Measurements from ENCODE around the gene INTS4.
"Not testable (repeated sequence)": the region's sequence is repeated elsewhere in the genome, so short reads cannot be mapped to it uniquely, and the experiment has no call there.

INTS4 gene

GRCh38 chr11:77994434-77995362 is at the start of gene INTS4:
INTS4 (minus strand) TSS chr11:77994668; CDS start chr11:77994643, 25 bp downstream.
- peak; percentile 98 for DNase-seq

DNA sequence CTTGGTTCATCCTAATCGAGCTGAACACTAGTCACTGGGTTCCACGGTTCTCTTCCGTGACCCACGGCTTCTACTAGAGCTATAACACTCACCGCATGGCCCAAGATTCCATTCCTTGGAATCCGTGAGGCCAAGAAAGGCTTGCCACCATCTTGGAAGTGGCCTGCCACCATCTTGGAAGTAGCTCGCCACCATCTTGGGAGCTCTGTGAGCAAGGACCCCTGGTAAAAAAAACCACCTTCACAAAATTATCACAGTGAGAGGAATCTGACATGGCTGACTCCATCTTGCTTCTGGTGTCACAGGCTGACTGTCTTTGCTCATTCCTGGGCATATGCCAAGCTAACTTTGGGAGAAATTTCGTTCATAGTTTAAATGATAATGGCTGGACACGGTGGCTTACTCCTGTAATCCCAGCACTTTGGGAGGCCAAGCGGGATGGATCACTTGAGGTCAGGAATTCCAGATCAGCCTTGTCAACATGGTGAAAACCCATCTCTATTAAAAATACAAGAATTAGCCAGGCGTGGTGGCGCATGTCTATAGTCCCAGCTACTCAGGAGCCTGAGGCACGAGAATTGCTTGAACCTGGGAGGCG is 47.5 kb upstream of the INTS4 start:
- no peak for DNase-seq

DNA sequence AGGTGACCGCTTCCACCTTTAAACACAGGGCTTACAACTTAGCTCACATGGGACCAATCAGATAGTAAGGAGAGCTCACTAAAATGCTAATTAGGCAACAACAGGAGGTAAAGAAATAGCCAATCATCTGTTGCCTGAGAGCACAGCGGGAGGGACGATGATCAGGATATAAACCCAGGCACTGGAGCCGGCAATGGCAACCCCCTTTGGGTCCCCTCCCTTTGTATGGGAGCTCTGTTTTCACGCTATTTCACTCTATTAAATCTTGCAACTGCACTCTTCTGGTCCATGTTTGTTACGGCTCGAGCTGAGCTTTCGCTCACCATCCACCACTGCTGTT is 46.9 kb upstream of the INTS4 start:
- not testable (repeated sequence) for DNase-seq

GRCh38 chr11:78040691-78041379 is 46.4 kb upstream of the INTS4 start:
- DNase-seq: no peak

DNA sequence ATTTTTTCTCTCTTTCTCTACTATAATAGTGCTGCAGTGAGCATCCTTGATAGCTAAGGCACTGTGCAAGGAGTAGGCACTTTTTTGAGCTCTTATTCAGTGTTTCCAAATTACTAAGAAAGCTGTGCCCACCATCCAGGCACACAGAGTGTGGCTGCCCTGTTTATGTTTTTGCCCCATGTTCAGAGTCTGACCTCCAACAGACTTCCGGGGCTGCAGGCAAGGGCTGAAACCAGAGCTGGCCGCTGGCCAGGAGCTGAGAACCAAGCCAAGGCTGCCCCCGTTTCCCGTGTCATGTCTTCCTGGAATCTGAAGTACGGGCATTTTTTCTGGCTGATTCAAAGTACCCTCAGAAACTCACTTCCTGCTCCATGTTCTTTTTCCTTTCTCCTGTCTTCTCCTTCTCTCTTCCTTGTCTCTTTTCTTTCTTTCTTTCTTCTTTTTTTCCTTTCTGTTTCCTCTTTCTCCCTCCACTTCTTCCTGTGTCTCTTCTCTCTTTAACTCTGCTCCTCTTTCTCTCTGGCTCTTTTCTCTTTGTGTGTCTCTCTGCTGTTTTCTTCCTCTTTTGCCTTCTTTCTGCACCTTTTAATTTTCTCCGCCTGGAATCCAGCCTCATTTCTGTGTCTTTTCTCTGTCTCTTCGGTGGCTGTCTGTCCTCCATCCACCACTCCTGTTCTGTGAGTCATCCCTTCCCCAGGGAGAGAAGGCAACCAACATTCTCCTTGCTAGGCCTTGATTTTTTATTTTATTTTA is 45.6 kb upstream of the INTS4 start:
- peak; percentile 52 for DNase-seq

DNA sequence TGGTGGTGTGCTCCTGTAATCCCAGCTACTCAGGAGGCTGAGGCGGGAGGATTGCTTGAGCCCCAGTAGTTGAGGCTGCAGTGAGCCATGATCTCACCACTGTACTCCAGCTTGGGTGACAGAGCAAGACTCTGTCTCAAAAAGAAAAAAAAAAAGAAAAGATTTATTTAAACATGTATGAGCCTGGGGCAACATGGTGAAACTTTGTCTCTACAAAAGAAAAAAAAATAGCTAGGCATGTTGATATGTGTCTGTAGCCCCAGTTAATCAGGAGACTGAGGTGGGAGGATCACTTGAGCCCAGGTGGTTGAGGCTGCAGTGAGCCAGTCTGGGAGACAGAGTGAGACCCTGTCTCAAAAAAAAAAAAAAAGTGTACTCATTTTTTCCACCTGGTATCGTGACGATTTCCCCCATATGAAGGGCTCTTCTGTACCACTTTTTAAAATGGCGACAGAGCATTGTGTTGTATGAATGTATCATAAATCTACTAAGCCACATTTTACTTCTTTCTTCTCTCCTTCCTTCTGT is 45.0 kb upstream of the INTS4 start:
- DNase-seq: no peak

GRCh38 chr11:78038697-78039313 is 44.3 kb upstream of the INTS4 start:
- no peak for DNase-seq

DNA sequence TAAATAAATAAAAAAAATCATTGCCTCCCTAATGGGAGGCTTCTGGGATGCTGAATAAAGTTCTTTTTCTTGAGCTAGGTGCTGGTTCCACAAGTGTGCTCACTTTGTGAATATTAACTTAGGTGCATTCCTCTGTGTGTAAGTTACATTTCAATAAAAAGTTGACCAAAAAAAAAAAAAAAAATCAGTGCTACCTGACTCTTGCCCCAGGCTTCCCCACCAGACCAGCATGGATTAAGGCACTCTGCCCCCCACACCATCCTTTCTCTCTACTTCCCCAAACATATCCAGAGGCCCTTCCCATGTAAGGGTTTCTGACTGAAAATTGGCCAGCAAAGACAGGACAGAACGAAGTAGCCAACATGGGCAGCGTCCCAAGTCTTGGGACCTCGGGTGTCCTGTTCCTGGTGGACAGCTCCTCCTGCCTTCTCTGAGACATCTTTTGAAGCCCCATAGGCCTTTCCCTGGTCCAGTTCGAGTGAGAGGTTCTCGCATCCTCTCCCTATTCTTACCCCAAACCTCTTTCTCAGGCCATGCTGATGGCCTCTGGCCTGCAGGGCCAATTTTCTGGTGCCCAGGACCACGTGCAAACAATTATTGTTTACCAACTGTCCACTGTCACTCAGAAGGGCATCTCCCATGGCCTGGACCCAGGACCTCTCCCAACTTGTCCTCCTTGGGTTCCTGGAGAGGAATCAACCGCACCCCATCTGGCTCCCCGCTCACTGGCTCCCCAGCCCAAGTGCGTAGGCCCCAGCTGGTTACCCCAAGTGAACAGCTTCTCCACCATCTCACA is 43.6 kb upstream of the INTS4 start:
- no peak for DNase-seq

- no peak for DNase-seq
These were observed 42.6 kb upstream of the INTS4 start for GRCh38 chr11:78037056-78037455.

- DNase-seq: no peak
These were observed 41.8 kb upstream of the INTS4 start for GRCh38 chr11:78036313-78036712.

GRCh38 chr11:78034623-78035022 is 40.2 kb upstream of the INTS4 start:
- no peak for DNase-seq

GRCh38 chr11:78033040-78033439 is 38.6 kb upstream of the INTS4 start:
- DNase-seq: no peak

DNA sequence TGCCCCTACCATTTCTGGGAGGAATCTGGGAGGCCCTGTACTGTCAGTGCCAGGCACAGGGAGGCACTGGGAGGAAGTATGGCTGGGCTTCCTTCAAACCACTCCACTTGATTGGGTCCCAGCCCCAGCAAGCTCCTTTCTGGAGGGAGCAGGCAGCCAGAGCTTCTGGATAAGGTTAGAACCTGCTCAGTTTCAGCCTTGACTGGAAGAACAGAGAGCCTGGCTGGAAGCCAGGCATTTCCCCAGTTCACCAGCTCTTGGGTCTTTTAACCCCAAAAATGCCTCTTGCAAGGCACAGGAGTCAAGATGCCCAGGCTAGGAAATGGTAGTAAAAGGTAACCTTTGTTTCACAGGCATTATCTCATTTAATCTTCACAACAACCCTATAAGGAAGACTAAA is 37.6 kb upstream of the INTS4 start:
- no peak for DNase-seq

DNA sequence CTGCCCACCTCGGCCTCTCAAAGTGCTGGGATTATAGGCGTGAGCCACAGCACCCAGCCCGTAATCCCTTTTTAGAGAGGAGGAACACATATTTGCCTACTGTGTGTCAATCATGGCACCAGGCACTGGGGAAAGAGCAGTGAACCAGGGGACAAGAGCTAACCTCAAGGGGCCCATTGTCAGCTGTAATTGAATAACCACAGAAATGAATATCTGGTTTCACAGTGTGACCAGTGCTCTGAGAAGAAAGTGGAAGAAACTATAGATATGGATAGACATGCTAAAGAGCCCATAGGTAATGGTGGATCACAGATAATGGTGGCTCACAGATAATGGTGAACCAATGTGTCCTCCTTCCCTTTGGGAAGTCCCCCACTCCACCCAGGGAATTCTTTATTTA is 37.2 kb upstream of the INTS4 start:
- no peak for DNase-seq

- no peak for DNase-seq
These were observed 36.2 kb upstream of the INTS4 start for GRCh38 chr11:78030429-78031325.

- not testable (repeated sequence) for DNase-seq
These were observed 34.0 kb upstream of the INTS4 start for GRCh38 chr11:78028423-78028822.

- no peak for DNase-seq
These were observed 33.3 kb upstream of the INTS4 start for GRCh38 chr11:78027759-78028158.

GRCh38 chr11:78025378-78025777 is 30.9 kb upstream of the INTS4 start:
- no peak for DNase-seq

GRCh38 chr11:78023426-78023825 is 29.0 kb upstream of the INTS4 start:
- no peak for DNase-seq

All from T1000 (cell line).